Neural crest cell (in vitro differentiated cells): ENCODE data around the gene TBCB. TPM values are rescaled to one million over a fixed set of nuclear protein-coding genes. Genes with fewer than 3 reads are reported as not detected.
"Not testable (repeated sequence)": the region's sequence is repeated elsewhere in the genome, so short reads cannot be mapped to it uniquely, and the experiment has no call there.

Source experiments
- DNase-seq: peaks from one replicate; pipeline ENCODE4 v3.0.0; 2021; ENCODE audit warnings: low read depth, mixed read lengths, low spot score
- H3K27ac Mint-ChIP-seq: one replicate; pipeline ENCODE4 v1.8.0; 2021; ENCODE audit warnings: mild to moderate bottlenecking, mixed read lengths; ENCODE audit not compliant: unreplicated experiment
- H3K27me3 Mint-ChIP-seq: 2 replicates; pipeline ENCODE4 v1.8.0; 2021; ENCODE audit warnings: low read depth, mild to moderate bottlenecking, mixed read lengths
- H3K36me3 Mint-ChIP-seq: 2 replicates; pipeline ENCODE4 v1.8.0; 2021; ENCODE audit warnings: low read depth, mild to moderate bottlenecking, mixed read lengths
- H3K4me1 Mint-ChIP-seq: 2 replicates; pipeline ENCODE4 v1.8.0; 2021; ENCODE audit warnings: mixed read lengths
- H3K4me3 Mint-ChIP-seq: one replicate; pipeline ENCODE4 v1.8.0; 2021; ENCODE audit warnings: mild to moderate bottlenecking, mixed read lengths
- H3K9me3 Mint-ChIP-seq: 2 replicates; pipeline ENCODE4 v1.8.0; 2021; ENCODE audit warnings: mixed read lengths
- CTCF ChIP-seq: fragments of 200-600 bp; sonication (generic); conservative IDR thresholded peaks from 2 replicates; pipeline ENCODE4 v1.5.0; 2021; ENCODE audit warnings: antibody characterized with exemption, mild to moderate bottlenecking
- long read RNA-seq: library from polyadenylated mRNA; unstranded; transcript quantifications from one replicate; pipeline ENCODE4 v2.0.0, GENCODE V29; 2020
- total RNA-seq: library from RNA; stranded (reverse); gene quantifications from 2 replicates; pipeline ENCODE4 v1.2.1, GENCODE V29; 2021

The TBCB gene, protein sequence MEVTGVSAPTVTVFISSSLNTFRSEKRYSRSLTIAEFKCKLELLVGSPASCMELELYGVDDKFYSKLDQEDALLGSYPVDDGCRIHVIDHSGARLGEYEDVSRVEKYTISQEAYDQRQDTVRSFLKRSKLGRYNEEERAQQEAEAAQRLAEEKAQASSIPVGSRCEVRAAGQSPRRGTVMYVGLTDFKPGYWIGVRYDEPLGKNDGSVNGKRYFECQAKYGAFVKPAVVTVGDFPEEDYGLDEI
- total RNA-seq, result 214 and 219 TPM in 2 replicates
- long read RNA-seq, transcript TBCB-201 (6 exons, 1,473 nt), result major isoform, 46 of 50 reads
- long read RNA-seq, partial matches to known transcripts, result 0 of 50 reads
- long read RNA-seq, other reads (novel, unspliced or antisense), result 3 of 50 reads

DNA sequence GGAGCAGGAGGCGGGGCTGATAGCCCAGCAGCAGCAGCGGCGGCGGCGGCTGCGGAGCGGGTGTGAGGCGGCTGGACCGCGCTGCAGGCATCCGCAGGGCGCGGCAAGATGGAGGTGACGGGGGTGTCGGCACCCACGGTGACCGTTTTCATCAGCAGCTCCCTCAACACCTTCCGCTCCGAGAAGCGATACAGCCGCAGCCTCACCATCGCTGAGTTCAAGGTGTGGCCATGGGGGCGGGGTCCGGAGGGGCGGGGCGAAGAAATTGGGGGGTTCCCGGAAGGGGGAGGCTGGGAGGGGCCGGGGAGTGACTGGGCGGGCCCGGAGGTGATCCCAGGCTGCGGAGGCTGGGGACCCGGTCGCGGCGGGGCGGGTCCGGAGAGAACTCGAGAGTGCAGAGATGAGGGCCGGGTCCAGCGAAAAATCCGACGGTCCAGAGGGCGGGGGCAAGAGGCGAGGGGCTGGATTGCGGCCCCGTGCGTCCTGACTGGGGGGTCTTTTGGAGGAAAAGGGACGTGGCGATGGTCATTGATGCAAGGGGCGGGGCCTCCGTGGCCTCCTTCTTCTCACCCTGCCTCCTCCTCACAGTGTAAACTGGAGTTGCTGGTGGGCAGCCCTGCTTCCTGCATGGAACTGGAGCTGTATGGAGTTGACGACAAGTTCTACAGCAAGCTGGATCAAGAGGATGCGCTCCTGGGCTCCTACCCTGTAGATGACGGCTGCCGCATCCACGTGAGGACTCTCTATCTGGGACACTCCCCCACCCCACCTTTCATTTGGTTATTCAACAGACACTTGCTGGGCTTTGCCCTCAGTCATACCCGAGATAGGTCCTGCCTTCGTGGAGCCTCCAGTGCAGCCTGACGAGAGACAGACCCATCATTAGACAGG is at the start of gene TBCB:
TBCB (plus strand) TSS at position 16 of the 891 bp plus-strand sequence; CDS start at position 109, 93 bp downstream.
- Mint-ChIP-seq H3K9me3 (no peaks in the 10 kb centered on the region), H3K27ac (peak within 1 kb of the TSS; percentile 95), H3K4me1 (peaks cover 44% of the 10 kb centered on the region), H3K27me3 (peaks cover 5% of the 10 kb centered on the region), H3K36me3 (peaks cover 13% of the 10 kb centered on the region), H3K4me3 (peak within 1 kb of the TSS; percentile 93)
- no peak for DNase-seq
- TF ChIP-seq CTCF, result no peak

GRCh38 chr19:36067681-36068080 is 47.6 kb upstream of the TBCB start:
- H3K27ac Mint-ChIP-seq, result no peak overlapping the region
- no peak overlapping the region for H3K4me3 Mint-ChIP-seq
- peaks cover 23% of the 10 kb centered on the region for H3K36me3 Mint-ChIP-seq
- H3K9me3 Mint-ChIP-seq, result peaks cover 2% of the 10 kb centered on the region
- H3K27me3 Mint-ChIP-seq, result no peaks in the 10 kb centered on the region
- no peaks in the 10 kb centered on the region for H3K4me1 Mint-ChIP-seq
- no peak for TF ChIP-seq CTCF
- no peak for DNase-seq

DNA sequence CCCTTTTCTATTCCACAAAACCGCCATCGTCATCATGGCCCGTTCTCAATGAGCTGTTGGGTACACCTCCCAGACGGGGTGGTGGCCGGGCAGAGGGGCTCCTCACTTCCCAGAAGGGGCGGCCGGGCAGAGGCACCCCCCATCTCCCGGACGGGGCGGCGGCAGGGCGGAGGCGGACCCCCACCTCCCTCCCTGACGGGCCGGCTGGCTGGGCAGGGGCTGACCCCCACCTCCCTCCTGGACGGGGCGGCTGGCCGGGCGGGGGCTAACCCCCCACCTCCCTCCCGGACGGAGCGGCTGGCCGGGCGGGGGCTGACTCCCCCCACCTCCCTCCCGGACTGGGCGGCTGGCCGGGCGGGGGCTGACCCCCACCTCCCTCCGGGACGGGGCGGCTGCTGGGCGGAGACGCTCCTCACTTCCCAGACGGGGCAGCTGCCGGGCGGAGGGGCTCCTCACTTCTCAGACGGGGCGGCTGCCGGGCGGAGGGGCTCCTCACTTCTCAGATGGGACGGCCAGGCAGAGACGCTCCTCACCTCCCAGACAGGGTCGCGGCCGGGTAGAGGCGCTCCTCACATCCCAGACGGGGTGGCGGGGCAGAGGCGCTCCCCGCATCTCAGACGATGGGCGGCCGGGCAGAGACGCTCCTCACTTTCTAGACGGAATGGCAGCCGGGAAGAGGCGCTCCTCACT is 46.3 kb upstream of the TBCB start:
- DNase-seq, H3K4me3 Mint-ChIP-seq, H3K27ac Mint-ChIP-seq, H3K9me3 Mint-ChIP-seq, H3K27me3 Mint-ChIP-seq, H3K4me1 Mint-ChIP-seq: not testable (repeated sequence)
- H3K36me3 Mint-ChIP-seq, result peaks cover 28% of the 10 kb centered on the region

DNA sequence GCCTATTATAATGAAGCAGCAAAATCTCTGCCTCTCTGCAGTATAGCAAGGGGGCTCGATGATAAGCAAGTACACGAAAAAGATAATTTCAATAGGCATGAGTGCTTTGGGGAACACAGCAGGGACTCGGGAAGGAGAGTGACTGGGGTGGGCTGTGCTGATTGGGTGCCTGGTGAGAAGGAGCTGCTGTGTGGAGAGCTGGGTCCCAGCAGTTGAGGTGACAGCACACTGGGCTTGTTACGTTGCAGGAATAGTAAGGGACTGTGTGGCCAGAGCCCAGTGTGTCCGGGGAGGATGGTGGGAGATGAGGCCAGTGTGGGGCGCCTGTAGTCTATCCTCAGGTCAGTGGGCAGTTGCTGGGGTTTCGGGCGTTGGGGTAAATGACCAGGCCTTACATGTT is 43.2 kb upstream of the TBCB start:
- H3K27me3 Mint-ChIP-seq, result no peaks in the 10 kb centered on the region
- no peak for TF ChIP-seq CTCF
- no peak overlapping the region for H3K4me3 Mint-ChIP-seq
- H3K36me3 Mint-ChIP-seq, result peaks cover 27% of the 10 kb centered on the region
- no peak for DNase-seq
- H3K9me3 Mint-ChIP-seq, result peaks cover 2% of the 10 kb centered on the region
- peak overlapping the region; percentile 78 for H3K27ac Mint-ChIP-seq
- no peaks in the 10 kb centered on the region for H3K4me1 Mint-ChIP-seq

DNA sequence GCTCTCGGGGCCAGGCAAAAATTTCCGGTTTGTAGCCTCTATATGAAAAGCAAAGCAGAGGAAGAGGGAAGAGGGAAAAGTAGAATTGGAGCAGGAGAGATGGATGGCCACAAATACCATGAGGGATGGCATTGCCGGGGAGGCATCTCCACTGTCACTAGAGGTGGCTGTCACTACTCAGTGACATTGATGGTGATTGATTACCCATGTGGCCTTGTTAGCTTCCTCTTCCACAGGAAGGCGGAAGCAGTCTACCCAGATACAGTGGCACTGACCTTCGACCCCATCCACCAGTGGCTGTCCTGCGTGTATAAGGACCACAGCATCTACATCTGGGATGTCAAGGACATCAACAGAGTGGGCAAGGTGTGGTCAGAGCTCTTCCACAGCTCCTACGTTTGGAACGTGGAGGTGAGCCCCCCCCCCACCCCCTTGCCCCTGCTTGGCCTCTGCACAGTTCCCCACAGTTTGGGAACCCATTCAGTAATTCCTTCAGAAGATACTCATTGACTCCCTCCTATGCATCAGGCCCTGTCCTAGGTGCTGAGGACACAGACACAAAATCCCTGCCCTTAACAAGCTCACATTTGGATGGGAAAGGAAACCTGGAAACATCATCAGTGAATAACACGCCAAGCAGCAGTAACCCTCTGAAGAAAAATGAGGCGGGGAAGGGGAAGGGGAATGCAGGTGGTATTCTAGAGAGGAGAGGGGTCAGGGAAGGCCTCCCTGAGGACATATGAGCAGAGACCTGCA is 42.0 kb upstream of the TBCB start:
- H3K27me3 Mint-ChIP-seq, result no peaks in the 10 kb centered on the region
- peaks cover 19% of the 10 kb centered on the region for H3K36me3 Mint-ChIP-seq
- H3K4me1 Mint-ChIP-seq, result no peaks in the 10 kb centered on the region
- no peak overlapping the region for H3K4me3 Mint-ChIP-seq
- no peak for DNase-seq
- TF ChIP-seq CTCF, result no peak
- no peaks in the 10 kb centered on the region for H3K9me3 Mint-ChIP-seq
- no peak overlapping the region for H3K27ac Mint-ChIP-seq
